Measurements from ENCODE around the gene ARHGDIA.

GRCh38 chr17:81866440-81867169, 4.5 kb downstream of the ARHGDIA start:
- no peak for TF ChIP-seq CTCF (IDR thresholded peaks at IDR 0.05)
- TF ChIP-seq POLR2A (IDR thresholded peaks at IDR 0.05), result no peak
